WTC11 (cell line): Measurements from ENCODE around the gene STARD5. TPM values are rescaled to one million over a fixed set of nuclear protein-coding genes. Genes with fewer than 3 reads are reported as not detected.

Experiments used
- ATAC-seq: fragments of 200-7000 bp; cut with Tn5 transposase; 2 replicates; pipeline ENCODE4 v1.10.0; 2021; ENCODE audit warnings: mild to moderate bottlenecking, moderate library complexity
- CTCF ChIA-PET: fragments of 300-600 bp; sonication (Branson Sonifier 250); formaldehyde crosslinking; loops from one replicate; lab custom pipeline; 2021; ENCODE audit warnings: antibody characterized with exemption; lab: Charles Lee
- POLR2A ChIA-PET: fragments of 350-600 bp; sonication (Branson Sonifier 250); formaldehyde crosslinking; loops from one replicate; lab custom pipeline; 2021; ENCODE audit warnings: antibody characterized with exemption; lab: Charles Lee
- DNase-seq: peaks from one replicate; pipeline ENCODE4 v3.0.0; 2021; ENCODE audit warnings: low spot score
- H3K27ac Mint-ChIP-seq: 2 replicates; pipeline ENCODE4 v1.8.0; 2021; ENCODE audit warnings: mixed read lengths
- H3K27me3 Mint-ChIP-seq: 2 replicates; pipeline ENCODE4 v1.8.0; 2021; ENCODE audit warnings: low read depth, mild to moderate bottlenecking, moderate library complexity, mixed read lengths
- H3K36me3 Mint-ChIP-seq: 2 replicates; pipeline ENCODE4 v1.8.0; 2021; ENCODE audit warnings: mixed read lengths
- H3K4me1 Mint-ChIP-seq: 2 replicates; pipeline ENCODE4 v1.8.0; 2022; ENCODE audit warnings: mixed read lengths
- H3K4me3 Mint-ChIP-seq: 2 replicates; pipeline ENCODE4 v1.8.0; 2021; ENCODE audit warnings: mild to moderate bottlenecking, moderate library complexity, mixed read lengths
- H3K9me3 Mint-ChIP-seq: 2 replicates; pipeline ENCODE4 v1.8.0; 2021; ENCODE audit warnings: mixed read lengths
- FOXJ3 ChIP-seq: sonication (generic); formaldehyde crosslinking; IDR thresholded peaks from 2 replicates; pipeline ENCODE4 v1.9.0; 2021; ENCODE audit warnings: missing genetic modification reagents, mild to moderate bottlenecking, borderline replicate concordance
- FOXK1 ChIP-seq: sonication (generic); formaldehyde crosslinking; IDR thresholded peaks from 2 replicates; pipeline ENCODE4 v1.8.0; 2022; ENCODE audit warnings: mild to moderate bottlenecking, moderate library complexity, missing genetic modification reagents
- GTF2I ChIP-seq: fragments of 250-450 bp; sonication (Bioruptor Pico); conservative IDR thresholded peaks from 2 replicates; pipeline ENCODE4 v1.4.0; 2021; ENCODE audit warnings: mild to moderate bottlenecking
- MYBL2 ChIP-seq: sonication (generic); formaldehyde crosslinking; IDR thresholded peaks from 2 replicates; pipeline ENCODE4 v1.8.1; 2023; ENCODE audit warnings: mild to moderate bottlenecking, moderate library complexity, missing genetic modification reagents
- NR1H2 ChIP-seq: sonication (generic); formaldehyde crosslinking; IDR thresholded peaks from 2 replicates; pipeline ENCODE4 v1.9.0; 2021; ENCODE audit warnings: mild to moderate bottlenecking, moderate library complexity, missing genetic modification reagents
- PRDM15 ChIP-seq: sonication (generic); formaldehyde crosslinking; IDR thresholded peaks from 2 replicates; pipeline ENCODE4 v1.8.0; 2022; ENCODE audit warnings: missing genetic modification reagents
- PREB ChIP-seq: sonication (generic); formaldehyde crosslinking; IDR thresholded peaks from 2 replicates; pipeline ENCODE4 v1.8.1; 2022; ENCODE audit warnings: mild to moderate bottlenecking, missing genetic modification reagents, moderate library complexity, borderline replicate concordance
- ZNF121 ChIP-seq: sonication (generic); formaldehyde crosslinking; IDR thresholded peaks from 2 replicates; pipeline ENCODE4 v1.8.0; 2023; ENCODE audit warnings: missing genetic modification reagents
- ZNF232 ChIP-seq: sonication (generic); formaldehyde crosslinking; IDR thresholded peaks from 2 replicates; pipeline ENCODE4 v1.8.0; 2022; ENCODE audit warnings: mild to moderate bottlenecking, missing genetic modification reagents
- ZNF263 ChIP-seq: sonication (generic); formaldehyde crosslinking; IDR thresholded peaks from 2 replicates; pipeline ENCODE4 v1.8.1; 2022; ENCODE audit warnings: low read depth, mild to moderate bottlenecking, moderate library complexity, missing genetic modification reagents
- total RNA-seq: library from RNA; stranded (reverse); gene quantifications from 3 replicates; pipeline ENCODE4 v1.2.3, GENCODE V29; 2021
- TF ChIP-seq, protein P1 (sequence below): fragments of 250-450 bp; sonication (Bioruptor Pico); IDR thresholded peaks from 2 replicates; pipeline ENCODE4 v1.9.0; 2021; ENCODE audit warnings: mild to moderate bottlenecking, borderline replicate concordance
- TF ChIP-seq, protein P2 (sequence below): fragments of 250-450 bp; sonication (Bioruptor Pico); conservative IDR thresholded peaks from 2 replicates; pipeline ENCODE4 v1.9.0; 2021; ENCODE audit warnings: mild to moderate bottlenecking
- TF ChIP-seq, protein P3 (sequence below): sonication (generic); formaldehyde crosslinking; IDR thresholded peaks from 2 replicates; pipeline ENCODE4 v1.8.1; 2023; ENCODE audit warnings: mild to moderate bottlenecking, missing genetic modification reagents
- TF ChIP-seq, protein P4 (sequence below): sonication (generic); formaldehyde crosslinking; IDR thresholded peaks from 2 replicates; pipeline ENCODE4 v1.8.1; 2023; ENCODE audit warnings: mild to moderate bottlenecking, missing genetic modification reagents
- TF ChIP-seq, protein P5 (sequence below): sonication (generic); formaldehyde crosslinking; IDR thresholded peaks from 2 replicates; pipeline ENCODE4 v1.8.0; 2023; ENCODE audit warnings: missing genetic modification reagents, mild to moderate bottlenecking, borderline replicate concordance
- TF ChIP-seq, protein P6 (sequence below): fragments of 250-450 bp; sonication (Bioruptor Pico); IDR thresholded peaks from 2 replicates; pipeline ENCODE4 v1.9.0; 2021; ENCODE audit warnings: mild to moderate bottlenecking

STARD5 gene
- total RNA-seq, 1 experiment from 2014 or later = 6.8 TPM

DNA sequence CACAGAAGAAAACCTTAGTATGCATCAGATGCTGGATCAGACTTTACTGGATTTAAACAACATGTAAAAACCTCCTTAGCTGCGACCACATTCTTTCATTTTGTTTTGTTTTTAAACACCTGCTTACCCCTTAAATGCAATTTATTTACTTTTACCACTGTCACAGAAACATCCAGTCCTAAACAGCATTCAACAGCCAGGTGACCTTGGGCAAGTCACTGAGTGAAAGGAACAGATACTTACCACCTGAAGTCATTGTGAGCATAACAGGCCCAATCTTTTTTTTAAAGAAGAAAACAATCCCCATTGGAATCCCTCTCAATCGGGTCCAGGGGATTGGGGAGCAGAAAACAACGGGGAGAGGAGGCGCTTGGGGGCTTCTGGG is 390 bp downstream of the STARD5 start (continued):
- TF ChIP-seq, protein P1, sequence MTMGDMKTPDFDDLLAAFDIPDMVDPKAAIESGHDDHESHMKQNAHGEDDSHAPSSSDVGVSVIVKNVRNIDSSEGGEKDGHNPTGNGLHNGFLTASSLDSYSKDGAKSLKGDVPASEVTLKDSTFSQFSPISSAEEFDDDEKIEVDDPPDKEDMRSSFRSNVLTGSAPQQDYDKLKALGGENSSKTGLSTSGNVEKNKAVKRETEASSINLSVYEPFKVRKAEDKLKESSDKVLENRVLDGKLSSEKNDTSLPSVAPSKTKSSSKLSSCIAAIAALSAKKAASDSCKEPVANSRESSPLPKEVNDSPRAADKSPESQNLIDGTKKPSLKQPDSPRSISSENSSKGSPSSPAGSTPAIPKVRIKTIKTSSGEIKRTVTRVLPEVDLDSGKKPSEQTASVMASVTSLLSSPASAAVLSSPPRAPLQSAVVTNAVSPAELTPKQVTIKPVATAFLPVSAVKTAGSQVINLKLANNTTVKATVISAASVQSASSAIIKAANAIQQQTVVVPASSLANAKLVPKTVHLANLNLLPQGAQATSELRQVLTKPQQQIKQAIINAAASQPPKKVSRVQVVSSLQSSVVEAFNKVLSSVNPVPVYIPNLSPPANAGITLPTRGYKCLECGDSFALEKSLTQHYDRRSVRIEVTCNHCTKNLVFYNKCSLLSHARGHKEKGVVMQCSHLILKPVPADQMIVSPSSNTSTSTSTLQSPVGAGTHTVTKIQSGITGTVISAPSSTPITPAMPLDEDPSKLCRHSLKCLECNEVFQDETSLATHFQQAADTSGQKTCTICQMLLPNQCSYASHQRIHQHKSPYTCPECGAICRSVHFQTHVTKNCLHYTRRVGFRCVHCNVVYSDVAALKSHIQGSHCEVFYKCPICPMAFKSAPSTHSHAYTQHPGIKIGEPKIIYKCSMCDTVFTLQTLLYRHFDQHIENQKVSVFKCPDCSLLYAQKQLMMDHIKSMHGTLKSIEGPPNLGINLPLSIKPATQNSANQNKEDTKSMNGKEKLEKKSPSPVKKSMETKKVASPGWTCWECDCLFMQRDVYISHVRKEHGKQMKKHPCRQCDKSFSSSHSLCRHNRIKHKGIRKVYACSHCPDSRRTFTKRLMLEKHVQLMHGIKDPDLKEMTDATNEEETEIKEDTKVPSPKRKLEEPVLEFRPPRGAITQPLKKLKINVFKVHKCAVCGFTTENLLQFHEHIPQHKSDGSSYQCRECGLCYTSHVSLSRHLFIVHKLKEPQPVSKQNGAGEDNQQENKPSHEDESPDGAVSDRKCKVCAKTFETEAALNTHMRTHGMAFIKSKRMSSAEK = no peak
- TF ChIP-seq NR1H2 (CRISPR knock-in tag) (no peak), FOXJ3 (no peak), ZNF232 (CRISPR knock-in tag) (no peak), ZNF263 (CRISPR knock-in tag) (no peak), MYBL2 (no peak), GTF2I (no peak)
- TF ChIP-seq, protein P2, sequence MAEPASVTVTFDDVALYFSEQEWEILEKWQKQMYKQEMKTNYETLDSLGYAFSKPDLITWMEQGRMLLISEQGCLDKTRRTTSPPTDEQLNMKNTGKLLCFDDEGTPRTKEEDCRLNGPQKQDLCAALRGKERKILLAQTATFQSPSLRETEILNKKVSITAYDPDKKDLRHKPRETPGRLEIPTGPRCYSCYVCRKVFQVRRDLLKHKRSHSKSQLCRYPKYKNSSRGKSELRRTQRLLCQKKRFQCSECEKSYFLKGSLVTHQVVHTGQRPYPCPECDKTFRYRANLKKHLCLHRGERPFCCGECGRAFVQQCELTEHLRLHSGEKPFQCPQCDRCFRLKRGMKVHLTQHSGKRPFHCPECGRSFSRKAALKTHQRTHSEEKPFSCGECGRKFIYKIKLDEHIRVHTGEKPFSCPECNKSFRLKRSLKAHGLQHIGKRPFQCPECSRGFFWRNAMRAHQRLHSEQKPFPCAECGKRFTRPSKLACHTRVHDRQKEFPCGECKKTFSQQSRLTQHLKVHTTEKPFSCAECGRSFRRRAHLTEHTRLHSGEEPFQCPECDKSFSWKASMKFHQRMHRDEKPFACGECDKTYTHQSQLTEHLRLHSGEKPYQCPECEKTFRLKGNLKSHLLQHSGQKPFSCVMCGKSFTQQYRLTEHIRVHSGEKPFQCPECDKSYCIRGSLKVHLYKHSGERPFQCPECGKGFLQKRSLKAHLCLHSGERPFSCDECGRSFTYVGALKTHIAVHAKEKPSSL = no peak
- TF ChIP-seq, protein P3, sequence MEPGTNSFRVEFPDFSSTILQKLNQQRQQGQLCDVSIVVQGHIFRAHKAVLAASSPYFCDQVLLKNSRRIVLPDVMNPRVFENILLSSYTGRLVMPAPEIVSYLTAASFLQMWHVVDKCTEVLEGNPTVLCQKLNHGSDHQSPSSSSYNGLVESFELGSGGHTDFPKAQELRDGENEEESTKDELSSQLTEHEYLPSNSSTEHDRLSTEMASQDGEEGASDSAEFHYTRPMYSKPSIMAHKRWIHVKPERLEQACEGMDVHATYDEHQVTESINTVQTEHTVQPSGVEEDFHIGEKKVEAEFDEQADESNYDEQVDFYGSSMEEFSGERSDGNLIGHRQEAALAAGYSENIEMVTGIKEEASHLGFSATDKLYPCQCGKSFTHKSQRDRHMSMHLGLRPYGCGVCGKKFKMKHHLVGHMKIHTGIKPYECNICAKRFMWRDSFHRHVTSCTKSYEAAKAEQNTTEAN (CRISPR knock-in tag) = no peak
- TF ChIP-seq, protein P4, sequence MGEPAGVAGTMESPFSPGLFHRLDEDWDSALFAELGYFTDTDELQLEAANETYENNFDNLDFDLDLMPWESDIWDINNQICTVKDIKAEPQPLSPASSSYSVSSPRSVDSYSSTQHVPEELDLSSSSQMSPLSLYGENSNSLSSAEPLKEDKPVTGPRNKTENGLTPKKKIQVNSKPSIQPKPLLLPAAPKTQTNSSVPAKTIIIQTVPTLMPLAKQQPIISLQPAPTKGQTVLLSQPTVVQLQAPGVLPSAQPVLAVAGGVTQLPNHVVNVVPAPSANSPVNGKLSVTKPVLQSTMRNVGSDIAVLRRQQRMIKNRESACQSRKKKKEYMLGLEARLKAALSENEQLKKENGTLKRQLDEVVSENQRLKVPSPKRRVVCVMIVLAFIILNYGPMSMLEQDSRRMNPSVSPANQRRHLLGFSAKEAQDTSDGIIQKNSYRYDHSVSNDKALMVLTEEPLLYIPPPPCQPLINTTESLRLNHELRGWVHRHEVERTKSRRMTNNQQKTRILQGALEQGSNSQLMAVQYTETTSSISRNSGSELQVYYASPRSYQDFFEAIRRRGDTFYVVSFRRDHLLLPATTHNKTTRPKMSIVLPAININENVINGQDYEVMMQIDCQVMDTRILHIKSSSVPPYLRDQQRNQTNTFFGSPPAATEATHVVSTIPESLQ = no peak

DNA sequence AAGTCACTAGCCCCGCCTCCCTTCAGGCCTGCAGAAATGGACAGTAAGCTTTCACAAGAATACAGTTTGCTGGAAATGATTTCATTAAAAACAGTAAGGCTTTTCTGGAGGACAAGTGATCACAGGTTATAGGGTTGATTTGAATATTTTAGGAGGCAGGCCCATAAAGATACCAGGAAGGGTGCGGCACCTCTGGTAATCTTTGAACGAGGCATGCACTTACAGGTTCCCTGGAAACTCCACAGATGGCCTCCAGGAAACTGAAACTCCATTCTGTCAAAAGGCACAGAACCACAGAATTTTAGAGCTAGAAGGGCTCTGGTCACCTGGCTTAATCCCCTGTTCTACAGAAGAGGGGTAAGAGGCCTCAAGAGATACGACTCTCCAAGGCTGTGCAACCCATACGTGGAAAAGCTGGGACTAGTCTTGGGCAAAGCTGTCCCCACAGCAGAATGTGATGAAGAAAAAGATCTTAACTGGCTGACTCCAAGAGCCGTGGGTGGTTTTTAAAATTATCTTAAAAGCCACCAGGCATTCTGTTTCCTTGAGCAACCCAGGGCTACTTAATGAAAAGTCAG is 1.2 kb downstream of the STARD5 start:
- Mint-ChIP-seq H3K9me3 (no peaks in the 10 kb centered on the region), H3K4me1 (peaks cover 11% of the 10 kb centered on the region), H3K36me3 (peaks cover 13% of the 10 kb centered on the region), H3K4me3 (peak overlapping the region; percentile 53), H3K27ac (no peak overlapping the region), H3K27me3 (peaks cover 12% of the 10 kb centered on the region)
- ChIA-PET CTCF (interaction anchor here (1.6 kb wide), 1 partner anchor 47 kb away, joined by 15 read pairs; no protein-coding TSS in a partner anchor), POLR2A (no interaction called here)
- no peak for DNase-seq
- ATAC-seq = no peak
- TF ChIP-seq, protein P5, sequence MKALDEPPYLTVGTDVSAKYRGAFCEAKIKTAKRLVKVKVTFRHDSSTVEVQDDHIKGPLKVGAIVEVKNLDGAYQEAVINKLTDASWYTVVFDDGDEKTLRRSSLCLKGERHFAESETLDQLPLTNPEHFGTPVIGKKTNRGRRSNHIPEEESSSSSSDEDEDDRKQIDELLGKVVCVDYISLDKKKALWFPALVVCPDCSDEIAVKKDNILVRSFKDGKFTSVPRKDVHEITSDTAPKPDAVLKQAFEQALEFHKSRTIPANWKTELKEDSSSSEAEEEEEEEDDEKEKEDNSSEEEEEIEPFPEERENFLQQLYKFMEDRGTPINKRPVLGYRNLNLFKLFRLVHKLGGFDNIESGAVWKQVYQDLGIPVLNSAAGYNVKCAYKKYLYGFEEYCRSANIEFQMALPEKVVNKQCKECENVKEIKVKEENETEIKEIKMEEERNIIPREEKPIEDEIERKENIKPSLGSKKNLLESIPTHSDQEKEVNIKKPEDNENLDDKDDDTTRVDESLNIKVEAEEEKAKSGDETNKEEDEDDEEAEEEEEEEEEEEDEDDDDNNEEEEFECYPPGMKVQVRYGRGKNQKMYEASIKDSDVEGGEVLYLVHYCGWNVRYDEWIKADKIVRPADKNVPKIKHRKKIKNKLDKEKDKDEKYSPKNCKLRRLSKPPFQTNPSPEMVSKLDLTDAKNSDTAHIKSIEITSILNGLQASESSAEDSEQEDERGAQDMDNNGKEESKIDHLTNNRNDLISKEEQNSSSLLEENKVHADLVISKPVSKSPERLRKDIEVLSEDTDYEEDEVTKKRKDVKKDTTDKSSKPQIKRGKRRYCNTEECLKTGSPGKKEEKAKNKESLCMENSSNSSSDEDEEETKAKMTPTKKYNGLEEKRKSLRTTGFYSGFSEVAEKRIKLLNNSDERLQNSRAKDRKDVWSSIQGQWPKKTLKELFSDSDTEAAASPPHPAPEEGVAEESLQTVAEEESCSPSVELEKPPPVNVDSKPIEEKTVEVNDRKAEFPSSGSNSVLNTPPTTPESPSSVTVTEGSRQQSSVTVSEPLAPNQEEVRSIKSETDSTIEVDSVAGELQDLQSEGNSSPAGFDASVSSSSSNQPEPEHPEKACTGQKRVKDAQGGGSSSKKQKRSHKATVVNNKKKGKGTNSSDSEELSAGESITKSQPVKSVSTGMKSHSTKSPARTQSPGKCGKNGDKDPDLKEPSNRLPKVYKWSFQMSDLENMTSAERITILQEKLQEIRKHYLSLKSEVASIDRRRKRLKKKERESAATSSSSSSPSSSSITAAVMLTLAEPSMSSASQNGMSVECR (CRISPR knock-in tag) = no peak
- TF ChIP-seq FOXK1 = no peak
- TF ChIP-seq ZNF121 (CRISPR knock-in tag) = no peak
- TF ChIP-seq, protein P6, sequence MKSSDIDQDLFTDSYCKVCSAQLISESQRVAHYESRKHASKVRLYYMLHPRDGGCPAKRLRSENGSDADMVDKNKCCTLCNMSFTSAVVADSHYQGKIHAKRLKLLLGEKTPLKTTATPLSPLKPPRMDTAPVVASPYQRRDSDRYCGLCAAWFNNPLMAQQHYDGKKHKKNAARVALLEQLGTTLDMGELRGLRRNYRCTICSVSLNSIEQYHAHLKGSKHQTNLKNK (CRISPR knock-in tag) = no peak
- no peak for TF ChIP-seq PRDM15 (CRISPR knock-in tag)
- TF ChIP-seq PREB (CRISPR knock-in tag) = no peak
